ENCODE results near the gene ZNF626. TPM values are rescaled to one million over a fixed set of nuclear protein-coding genes. Genes with fewer than 3 reads are reported as not detected.
"Not testable (repeated sequence)": the region's sequence is repeated elsewhere in the genome, so short reads cannot be mapped to it uniquely, and the experiment has no call there.

ZNF626 gene
- total and polyA plus RNA-seq, 10 donors: 3.8 to 26.2 (median 13.5) TPM

GRCh38 chr19:20640545-20640944, 20.8 kb downstream of the ZNF626 start:
- Histone ChIP-seq H3K36me3 (peaks cover 13 to 100% (median 78%) of the 10 kb centered on the region in 6 donors), H3K4me1 (no peaks in the 10 kb centered on the region), H3K9me3 (peaks cover 26 to 100% (median 98%) of the 10 kb centered on the region in 8 donors), H3K4me3 (no peak overlapping the region), H3K27ac (no peak overlapping the region), H3K27me3 (replicated peaks in 1 of 7) (no peaks in the 10 kb centered on the region)
- 94 to 100% (median 97%) methylated on average over 2 of the region's 2 CpGs for WGBS, 5 donors
- TF ChIP-seq POLR2A (IDR thresholded peaks at IDR 0.05) (no peak), POLR2AphosphoS5 (IDR thresholded peaks at IDR 0.05) (no peak), CTCF (IDR thresholded peaks at IDR 0.05 in 8 of 11, conservative IDR thresholded peaks at IDR 0.05 in 3 of 11) (no peak)
- intact Hi-C loops (cut with DNase I; ENCODE audit: low total_unique reads): no loop called here
- DNase-seq: no peak

GRCh38 chr19:20640023-20640422, 21.3 kb downstream of the ZNF626 start:
- no peak for DNase-seq
- Histone ChIP-seq H3K9me3 (peaks cover 26 to 100% (median 98%) of the 10 kb centered on the region in 8 donors), H3K4me3 (no peak overlapping the region), H3K4me1 (no peaks in the 10 kb centered on the region), H3K27me3 (replicated peaks in 1 of 7) (no peaks in the 10 kb centered on the region), H3K36me3 (peaks cover 15 to 100% (median 80%) of the 10 kb centered on the region in 6 donors), H3K27ac (no peak overlapping the region)
- WGBS, 5 donors: 94 to 99% (median 98%) methylated on average over 2 of the region's 2 CpGs
- intact Hi-C loops (cut with DNase I; ENCODE audit: low total_unique reads): no loop called here
- TF ChIP-seq CTCF (IDR thresholded peaks at IDR 0.05 in 8 of 11, conservative IDR thresholded peaks at IDR 0.05 in 3 of 11): no peak
- no peak for TF ChIP-seq POLR2A (IDR thresholded peaks at IDR 0.05)
- no peak for TF ChIP-seq POLR2AphosphoS5 (IDR thresholded peaks at IDR 0.05)

- peaks cover 32 to 100% (median 97%) of the 10 kb centered on the region in 8 donors for H3K9me3 ChIP-seq
- H3K27me3 ChIP-seq (replicated peaks in 1 of 7): not testable (repeated sequence)
Observed at GRCh38 chr19:20624560-20624959, 36.8 kb downstream of the ZNF626 start.

GRCh38 chr19:20616071-20616470, 45.3 kb downstream of the ZNF626 start:
- 70 to 90% (median 86%) methylated on average over 2 of the region's 2 CpGs for WGBS, 5 donors
- no peak for DNase-seq
- Histone ChIP-seq H3K4me1 (peaks cover 0 to 7% (median 0%) of the 10 kb centered on the region in 6 donors), H3K27me3 (replicated peaks in 1 of 7) (no peaks in the 10 kb centered on the region), H3K9me3 (peaks cover 0 to 100% (median 88%) of the 10 kb centered on the region in 8 donors), H3K36me3 (no peaks in the 10 kb centered on the region), H3K27ac (no peak overlapping the region), H3K4me3 (no peak overlapping the region)
- TF ChIP-seq POLR2AphosphoS5 (IDR thresholded peaks at IDR 0.05) (no peak), POLR2A (IDR thresholded peaks at IDR 0.05) (no peak), CTCF (IDR thresholded peaks at IDR 0.05 in 8 of 11, conservative IDR thresholded peaks at IDR 0.05 in 3 of 11) (no peak)
- intact Hi-C loops (cut with DNase I; ENCODE audit: low total_unique reads): no loop called here

More at GRCh38 chr19:20624560-20624959, 36.8 kb downstream of the ZNF626 start:
- H3K36me3 ChIP-seq: peaks cover 0 to 22% (median 2%) of the 10 kb centered on the region in 6 donors
- H3K4me3 ChIP-seq; H3K4me1 ChIP-seq; DNase-seq; H3K27ac ChIP-seq; intact Hi-C loops (cut with DNase I; ENCODE audit: low total_unique reads): not testable (repeated sequence)
- 89 to 99% (median 98%) methylated on average over 2 of the region's 2 CpGs for WGBS, 5 donors

- H3K4me1 ChIP-seq; H3K4me3 ChIP-seq; H3K27me3 ChIP-seq (replicated peaks in 1 of 7); H3K36me3 ChIP-seq; intact Hi-C loops (cut with DNase I; ENCODE audit: low total_unique reads); H3K27ac ChIP-seq; DNase-seq: not testable (repeated sequence)
- peaks cover 0 to 100% (median 85%) of the 10 kb centered on the region in 8 donors for H3K9me3 ChIP-seq
- WGBS, 5 donors: 85 to 95% (median 88%) methylated on average over 4 of the region's 4 CpGs
Observed at GRCh38 chr19:20614971-20615370, 46.4 kb downstream of the ZNF626 start.
